Measurements from ENCODE around the gene ALG8. TPM values are rescaled to one million over a fixed set of nuclear protein-coding genes. Genes with fewer than 3 reads are reported as not detected.

The ALG8 gene
- total and polyA plus RNA-seq, 2 experiments from 2014 or later, result 94.3 to 130 TPM

DNA sequence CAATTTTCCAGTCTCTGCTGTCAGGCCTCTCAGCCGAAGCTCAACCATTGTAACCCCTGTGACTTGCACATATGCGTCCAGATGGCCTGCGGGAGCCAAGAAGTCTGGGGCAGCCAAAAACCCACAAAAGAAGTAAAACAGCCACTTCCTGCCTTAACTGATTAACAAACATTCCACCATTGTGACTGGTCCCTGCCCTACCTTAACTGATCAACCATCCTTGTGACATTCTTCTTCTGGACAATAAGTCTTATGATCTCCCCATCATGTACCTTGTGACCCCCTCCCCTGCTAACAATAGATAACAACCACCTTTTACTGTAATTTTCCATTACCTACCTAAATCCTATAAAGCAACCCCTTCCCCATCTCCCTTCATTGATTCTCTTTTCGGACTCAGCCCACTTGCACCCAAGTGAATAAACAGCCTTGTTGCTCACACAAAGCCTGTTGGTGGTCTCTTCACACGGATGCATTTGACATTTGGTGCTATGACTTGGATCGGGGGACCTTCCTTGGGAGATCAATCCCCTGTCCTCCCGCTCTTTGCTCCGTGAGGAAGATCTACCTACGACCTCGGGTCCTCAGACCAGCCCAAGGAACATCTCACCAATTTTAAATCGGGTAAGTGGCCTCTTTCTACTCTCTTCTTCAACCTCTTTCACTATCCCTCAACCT, 58.5 kb downstream of the ALG8 start:
- no peaks in the 10 kb centered on the region for H3K27me3 ChIP-seq (ENCODE audit: insufficient read depth)
- no peak overlapping the region for H3K4me3 ChIP-seq
- H3K4me1 ChIP-seq (ENCODE audit: insufficient read depth), result peaks cover 3% of the 10 kb centered on the region; the same call in 1 of the 2 replicates
- H3F3A ChIP-seq (replicated peaks; ENCODE audit: low read depth), result 0 out of 2 replicates have a peak, but pooled peaks cover 8% of the 10 kb centered on the region
- H3K27ac Mint-ChIP-seq, result no peak overlapping the region
- H3K9me3 Mint-ChIP-seq, result no peaks in the 10 kb centered on the region
- peak overlapping the region; percentile 100; the same call in 1 of the 2 replicates for H3K4me2 ChIP-seq
- no peak overlapping the region for H3K27ac ChIP-seq (ENCODE audit: low read depth)
- peaks cover 9% of the 10 kb centered on the region for H3K4me1 Mint-ChIP-seq
- H3K4me3 Mint-ChIP-seq, result peak overlapping the region; percentile 14; the same call in 1 of the 3 replicates
- H3K36me3 Mint-ChIP-seq (ENCODE audit: low read depth), result 0 out of 3 replicates have a peak, but pooled peaks cover 2% of the 10 kb centered on the region
- TF ChIP-seq EZH2phosphoT487 (IDR thresholded peaks at IDR 0.05; ENCODE audit: unreplicated experiment), result no peak
- no peak for TF ChIP-seq NANOG (IDR thresholded peaks at IDR 0.05; ENCODE audit: borderline replicate concordance)
- TF ChIP-seq, protein P1, sequence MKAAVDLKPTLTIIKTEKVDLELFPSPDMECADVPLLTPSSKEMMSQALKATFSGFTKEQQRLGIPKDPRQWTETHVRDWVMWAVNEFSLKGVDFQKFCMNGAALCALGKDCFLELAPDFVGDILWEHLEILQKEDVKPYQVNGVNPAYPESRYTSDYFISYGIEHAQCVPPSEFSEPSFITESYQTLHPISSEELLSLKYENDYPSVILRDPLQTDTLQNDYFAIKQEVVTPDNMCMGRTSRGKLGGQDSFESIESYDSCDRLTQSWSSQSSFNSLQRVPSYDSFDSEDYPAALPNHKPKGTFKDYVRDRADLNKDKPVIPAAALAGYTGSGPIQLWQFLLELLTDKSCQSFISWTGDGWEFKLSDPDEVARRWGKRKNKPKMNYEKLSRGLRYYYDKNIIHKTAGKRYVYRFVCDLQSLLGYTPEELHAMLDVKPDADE (IDR thresholded peaks at IDR 0.05), result no peak
- TF ChIP-seq EZH2 (IDR thresholded peaks at IDR 0.05; ENCODE audit: low read depth, unreplicated experiment), result no peak
- TF ChIP-seq, protein P2, sequence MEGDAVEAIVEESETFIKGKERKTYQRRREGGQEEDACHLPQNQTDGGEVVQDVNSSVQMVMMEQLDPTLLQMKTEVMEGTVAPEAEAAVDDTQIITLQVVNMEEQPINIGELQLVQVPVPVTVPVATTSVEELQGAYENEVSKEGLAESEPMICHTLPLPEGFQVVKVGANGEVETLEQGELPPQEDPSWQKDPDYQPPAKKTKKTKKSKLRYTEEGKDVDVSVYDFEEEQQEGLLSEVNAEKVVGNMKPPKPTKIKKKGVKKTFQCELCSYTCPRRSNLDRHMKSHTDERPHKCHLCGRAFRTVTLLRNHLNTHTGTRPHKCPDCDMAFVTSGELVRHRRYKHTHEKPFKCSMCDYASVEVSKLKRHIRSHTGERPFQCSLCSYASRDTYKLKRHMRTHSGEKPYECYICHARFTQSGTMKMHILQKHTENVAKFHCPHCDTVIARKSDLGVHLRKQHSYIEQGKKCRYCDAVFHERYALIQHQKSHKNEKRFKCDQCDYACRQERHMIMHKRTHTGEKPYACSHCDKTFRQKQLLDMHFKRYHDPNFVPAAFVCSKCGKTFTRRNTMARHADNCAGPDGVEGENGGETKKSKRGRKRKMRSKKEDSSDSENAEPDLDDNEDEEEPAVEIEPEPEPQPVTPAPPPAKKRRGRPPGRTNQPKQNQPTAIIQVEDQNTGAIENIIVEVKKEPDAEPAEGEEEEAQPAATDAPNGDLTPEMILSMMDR (conservative IDR thresholded peaks at IDR 0.05; ENCODE audit: low read depth in 2 of 2), result no peak
- no peak for TF ChIP-seq POLR2AphosphoS5 (IDR thresholded peaks at IDR 0.05; ENCODE audit: low read depth)
- TF ChIP-seq, protein P3, sequence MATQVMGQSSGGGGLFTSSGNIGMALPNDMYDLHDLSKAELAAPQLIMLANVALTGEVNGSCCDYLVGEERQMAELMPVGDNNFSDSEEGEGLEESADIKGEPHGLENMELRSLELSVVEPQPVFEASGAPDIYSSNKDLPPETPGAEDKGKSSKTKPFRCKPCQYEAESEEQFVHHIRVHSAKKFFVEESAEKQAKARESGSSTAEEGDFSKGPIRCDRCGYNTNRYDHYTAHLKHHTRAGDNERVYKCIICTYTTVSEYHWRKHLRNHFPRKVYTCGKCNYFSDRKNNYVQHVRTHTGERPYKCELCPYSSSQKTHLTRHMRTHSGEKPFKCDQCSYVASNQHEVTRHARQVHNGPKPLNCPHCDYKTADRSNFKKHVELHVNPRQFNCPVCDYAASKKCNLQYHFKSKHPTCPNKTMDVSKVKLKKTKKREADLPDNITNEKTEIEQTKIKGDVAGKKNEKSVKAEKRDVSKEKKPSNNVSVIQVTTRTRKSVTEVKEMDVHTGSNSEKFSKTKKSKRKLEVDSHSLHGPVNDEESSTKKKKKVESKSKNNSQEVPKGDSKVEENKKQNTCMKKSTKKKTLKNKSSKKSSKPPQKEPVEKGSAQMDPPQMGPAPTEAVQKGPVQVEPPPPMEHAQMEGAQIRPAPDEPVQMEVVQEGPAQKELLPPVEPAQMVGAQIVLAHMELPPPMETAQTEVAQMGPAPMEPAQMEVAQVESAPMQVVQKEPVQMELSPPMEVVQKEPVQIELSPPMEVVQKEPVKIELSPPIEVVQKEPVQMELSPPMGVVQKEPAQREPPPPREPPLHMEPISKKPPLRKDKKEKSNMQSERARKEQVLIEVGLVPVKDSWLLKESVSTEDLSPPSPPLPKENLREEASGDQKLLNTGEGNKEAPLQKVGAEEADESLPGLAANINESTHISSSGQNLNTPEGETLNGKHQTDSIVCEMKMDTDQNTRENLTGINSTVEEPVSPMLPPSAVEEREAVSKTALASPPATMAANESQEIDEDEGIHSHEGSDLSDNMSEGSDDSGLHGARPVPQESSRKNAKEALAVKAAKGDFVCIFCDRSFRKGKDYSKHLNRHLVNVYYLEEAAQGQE (IDR thresholded peaks at IDR 0.05; ENCODE audit: unreplicated experiment), result no peak
- no peak for TF ChIP-seq CREB1 (CRISPR knock-in tag; IDR thresholded peaks at IDR 0.05; ENCODE audit: low read depth)
- no peak for TF ChIP-seq ZNF114 (CRISPR knock-in tag; IDR thresholded peaks at IDR 0.05)
- no peak for TF ChIP-seq STAT1 (IDR thresholded peaks at IDR 0.05; ENCODE audit: unreplicated experiment)
- TF ChIP-seq, protein P4, sequence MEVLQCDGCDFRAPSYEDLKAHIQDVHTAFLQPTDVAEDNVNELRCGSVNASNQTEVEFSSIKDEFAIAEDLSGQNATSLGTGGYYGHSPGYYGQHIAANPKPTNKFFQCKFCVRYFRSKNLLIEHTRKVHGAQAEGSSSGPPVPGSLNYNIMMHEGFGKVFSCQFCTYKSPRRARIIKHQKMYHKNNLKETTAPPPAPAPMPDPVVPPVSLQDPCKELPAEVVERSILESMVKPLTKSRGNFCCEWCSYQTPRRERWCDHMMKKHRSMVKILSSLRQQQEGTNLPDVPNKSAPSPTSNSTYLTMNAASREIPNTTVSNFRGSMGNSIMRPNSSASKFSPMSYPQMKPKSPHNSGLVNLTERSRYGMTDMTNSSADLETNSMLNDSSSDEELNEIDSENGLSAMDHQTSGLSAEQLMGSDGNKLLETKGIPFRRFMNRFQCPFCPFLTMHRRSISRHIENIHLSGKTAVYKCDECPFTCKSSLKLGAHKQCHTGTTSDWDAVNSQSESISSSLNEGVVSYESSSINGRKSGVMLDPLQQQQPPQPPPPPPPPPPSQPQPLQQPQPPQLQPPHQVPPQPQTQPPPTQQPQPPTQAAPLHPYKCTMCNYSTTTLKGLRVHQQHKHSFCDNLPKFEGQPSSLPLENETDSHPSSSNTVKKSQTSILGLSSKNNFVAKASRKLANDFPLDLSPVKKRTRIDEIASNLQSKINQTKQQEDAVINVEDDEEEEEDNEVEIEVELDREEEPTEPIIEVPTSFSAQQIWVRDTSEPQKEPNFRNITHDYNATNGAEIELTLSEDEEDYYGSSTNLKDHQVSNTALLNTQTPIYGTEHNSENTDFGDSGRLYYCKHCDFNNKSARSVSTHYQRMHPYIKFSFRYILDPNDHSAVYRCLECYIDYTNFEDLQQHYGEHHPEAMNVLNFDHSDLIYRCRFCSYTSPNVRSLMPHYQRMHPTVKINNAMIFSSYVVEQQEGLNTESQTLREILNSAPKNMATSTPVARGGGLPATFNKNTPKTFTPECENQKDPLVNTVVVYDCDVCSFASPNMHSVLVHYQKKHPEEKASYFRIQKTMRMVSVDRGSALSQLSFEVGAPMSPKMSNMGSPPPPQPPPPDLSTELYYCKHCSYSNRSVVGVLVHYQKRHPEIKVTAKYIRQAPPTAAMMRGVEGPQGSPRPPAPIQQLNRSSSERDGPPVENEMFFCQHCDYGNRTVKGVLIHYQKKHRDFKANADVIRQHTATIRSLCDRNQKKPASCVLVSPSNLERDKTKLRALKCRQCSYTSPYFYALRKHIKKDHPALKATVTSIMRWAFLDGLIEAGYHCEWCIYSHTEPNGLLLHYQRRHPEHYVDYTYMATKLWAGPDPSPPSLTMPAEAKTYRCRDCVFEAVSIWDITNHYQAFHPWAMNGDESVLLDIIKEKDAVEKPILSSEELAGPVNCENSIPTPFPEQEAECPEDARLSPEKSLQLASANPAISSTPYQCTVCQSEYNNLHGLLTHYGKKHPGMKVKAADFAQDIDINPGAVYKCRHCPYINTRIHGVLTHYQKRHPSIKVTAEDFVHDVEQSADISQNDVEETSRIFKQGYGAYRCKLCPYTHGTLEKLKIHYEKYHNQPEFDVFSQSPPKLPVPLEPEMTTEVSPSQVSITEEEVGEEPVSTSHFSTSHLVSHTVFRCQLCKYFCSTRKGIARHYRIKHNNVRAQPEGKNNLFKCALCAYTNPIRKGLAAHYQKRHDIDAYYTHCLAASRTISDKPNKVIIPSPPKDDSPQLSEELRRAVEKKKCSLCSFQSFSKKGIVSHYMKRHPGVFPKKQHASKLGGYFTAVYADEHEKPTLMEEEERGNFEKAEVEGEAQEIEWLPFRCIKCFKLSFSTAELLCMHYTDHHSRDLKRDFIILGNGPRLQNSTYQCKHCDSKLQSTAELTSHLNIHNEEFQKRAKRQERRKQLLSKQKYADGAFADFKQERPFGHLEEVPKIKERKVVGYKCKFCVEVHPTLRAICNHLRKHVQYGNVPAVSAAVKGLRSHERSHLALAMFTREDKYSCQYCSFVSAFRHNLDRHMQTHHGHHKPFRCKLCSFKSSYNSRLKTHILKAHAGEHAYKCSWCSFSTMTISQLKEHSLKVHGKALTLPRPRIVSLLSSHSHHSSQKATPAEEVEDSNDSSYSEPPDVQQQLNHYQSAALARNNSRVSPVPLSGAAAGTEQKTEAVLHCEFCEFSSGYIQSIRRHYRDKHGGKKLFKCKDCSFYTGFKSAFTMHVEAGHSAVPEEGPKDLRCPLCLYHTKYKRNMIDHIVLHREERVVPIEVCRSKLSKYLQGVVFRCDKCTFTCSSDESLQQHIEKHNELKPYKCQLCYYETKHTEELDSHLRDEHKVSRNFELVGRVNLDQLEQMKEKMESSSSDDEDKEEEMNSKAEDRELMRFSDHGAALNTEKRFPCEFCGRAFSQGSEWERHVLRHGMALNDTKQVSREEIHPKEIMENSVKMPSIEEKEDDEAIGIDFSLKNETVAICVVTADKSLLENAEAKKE (CRISPR knock-in tag; IDR thresholded peaks at IDR 0.05), result no peak
- TF ChIP-seq ZNF331 (CRISPR knock-in tag; IDR thresholded peaks at IDR 0.05; ENCODE audit: low read depth), result no peak
- TF ChIP-seq JUNB (IDR thresholded peaks at IDR 0.05; ENCODE audit: unreplicated experiment), result no peak
- peak; percentile 7 for DNase-seq (ENCODE audit: low spot score)
- 0 out of 2 replicates have a peak, but pooled peaks cover 4% of the 10 kb centered on the region for H3K9me2 ChIP-seq (ENCODE audit: insufficient read depth)
- H2AFZ ChIP-seq, result peak overlapping the region; percentile 92
- H3K27me3 Mint-ChIP-seq (ENCODE audit: insufficient read depth, low read depth, poor library complexity), result no peaks in the 10 kb centered on the region
- no peak for ATAC-seq
- H3K79me2 ChIP-seq (replicated peaks; ENCODE audit: insufficient read depth), result peaks cover 36% of the 10 kb centered on the region
- H3K36me3 ChIP-seq (ENCODE audit: insufficient read depth), result no peaks in the 10 kb centered on the region
- peaks cover 18% of the 10 kb centered on the region for H4K20me1 ChIP-seq (replicated peaks; ENCODE audit: insufficient read depth)

Measured in GM23338 (cell line).